Natural killer cell treated with Interleukin-12 subunit alpha and Interleukin-12 subunit beta and Interleukin-15 and Interleukin-18, amount 100 ng/mL, for 72 hours (primary cell): ENCODE data around the gene ARFGAP3. TPM values are rescaled to one million over a fixed set of nuclear protein-coding genes. Genes with fewer than 3 reads are reported as not detected.
A peak's percentile ranks its signal among the peaks of the same experiment; 100 is the strongest.

ENCODE experiments used
- ATAC-seq, 2 donors: fragments of 150-1000 bp; cut with Tn5 transposase in 1 of 2; sonication (Bioruptor Pico), chemical (Tn5 transposase) in 1 of 2; 2 replicates each; pipeline ENCODE4 v1.10.0; 2021
- DNase-seq: peaks from one replicate; pipeline ENCODE4 v3.0.0; 2022; ENCODE audit warnings: low spot score
- H3K27ac Mint-ChIP-seq, 2 donors: 1 replicate in 1 of 2; 2 replicates in 1 of 2; pipeline ENCODE4 v1.8.0; 2022; ENCODE audit warnings: mixed read lengths in 2 of 2, mild to moderate bottlenecking in 1 of 2, moderate library complexity in 1 of 2
- H3K27me3 Mint-ChIP-seq, 2 donors: 1 replicate in 1 of 2; 2 replicates in 1 of 2; pipeline ENCODE4 v1.8.0; 2022; ENCODE audit warnings: mixed read lengths in 2 of 2
- H3K36me3 Mint-ChIP-seq: one replicate; pipeline ENCODE4 v1.8.0; 2022; ENCODE audit warnings: mixed read lengths
- H3K4me1 Mint-ChIP-seq, 2 donors: 1 replicate in 1 of 2; 2 replicates in 1 of 2; pipeline ENCODE4 v1.8.0; 2022; ENCODE audit warnings: low read depth in 2 of 2, mixed read lengths in 2 of 2, mild to moderate bottlenecking in 1 of 2
- H3K4me3 Mint-ChIP-seq: one replicate; pipeline ENCODE4 v1.8.0; 2022; ENCODE audit warnings: mixed read lengths
- H3K9me3 Mint-ChIP-seq: 2 replicates; pipeline ENCODE4 v1.8.0; 2022; ENCODE audit warnings: mixed read lengths
- total RNA-seq, 2 donors: library from RNA; stranded (reverse); gene quantifications; one replicate each; pipeline ENCODE4 v1.2.3, GENCODE V29; 2022

The ARFGAP3 gene
- total RNA-seq, 2 donors from 2014 or later = 28.3 to 50.4 TPM

GRCh38 chr22:42780070-42780540, 77.0 kb downstream of the ARFGAP3 start:
- H3K4me3 Mint-ChIP-seq = no peak overlapping the region
- no peaks in the 10 kb centered on the region for H3K9me3 Mint-ChIP-seq
- H3K27ac Mint-ChIP-seq = no peak overlapping the region
- peak in 1 of 2 donors; percentile 33 for ATAC-seq
- no peaks in the 10 kb centered on the region for H3K36me3 Mint-ChIP-seq
- no peak for DNase-seq
- H3K27me3 Mint-ChIP-seq = no peaks in the 10 kb centered on the region
- peaks cover 0 to 2% of the 10 kb centered on the region in 2 donors for H3K4me1 Mint-ChIP-seq

DNA sequence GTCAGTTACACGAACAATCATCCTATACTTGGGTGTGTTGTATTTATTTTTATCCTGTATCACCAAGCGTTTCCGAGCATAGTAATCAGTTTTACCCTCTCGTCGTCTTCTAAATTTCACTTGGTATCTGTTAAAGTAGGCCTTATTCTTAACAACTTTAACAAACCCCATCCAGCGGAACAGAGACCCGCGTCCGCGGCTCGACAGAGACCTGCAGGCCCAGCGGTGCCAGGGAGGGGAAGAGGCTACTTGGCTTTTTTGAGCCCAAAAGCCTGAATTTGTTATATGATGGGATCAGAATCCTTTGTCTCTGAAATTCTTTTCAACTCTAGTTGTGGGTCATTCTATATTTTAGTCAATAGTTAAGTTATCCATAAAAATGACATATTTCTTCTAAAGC, 79.9 kb downstream of the ARFGAP3 start:
- Mint-ChIP-seq H3K36me3 (no peaks in the 10 kb centered on the region), H3K27ac (no peak overlapping the region), H3K9me3 (no peaks in the 10 kb centered on the region), H3K4me3 (no peak overlapping the region), H3K4me1 (peaks cover 0 to 2% of the 10 kb centered on the region in 2 donors), H3K27me3 (no peaks in the 10 kb centered on the region)
- no peak for DNase-seq
- no peak for ATAC-seq

DNA sequence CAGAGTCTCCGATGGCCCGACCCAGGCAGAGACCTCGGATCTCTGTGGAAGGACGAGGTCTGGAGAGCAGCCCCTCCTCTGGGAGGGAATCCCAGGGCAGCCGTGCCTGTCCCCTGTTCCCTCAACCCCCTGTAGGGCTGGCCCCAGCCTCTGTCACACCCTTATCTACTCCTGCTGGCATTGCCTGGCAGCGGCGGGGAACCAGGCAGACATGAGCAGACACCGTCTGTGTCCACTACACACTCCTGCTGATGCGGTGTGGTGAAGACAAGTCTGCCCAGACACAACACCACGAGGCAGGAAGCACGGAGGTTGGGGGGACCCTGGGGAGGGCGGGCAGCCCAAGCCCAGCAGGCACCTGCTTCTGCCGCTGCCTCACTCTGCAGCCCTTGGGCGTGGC, 83.9 kb downstream of the ARFGAP3 start:
- Mint-ChIP-seq H3K27ac (no peak overlapping the region), H3K4me3 (no peak overlapping the region), H3K27me3 (no peaks in the 10 kb centered on the region), H3K9me3 (no peaks in the 10 kb centered on the region), H3K36me3 (no peaks in the 10 kb centered on the region), H3K4me1 (no peaks in the 10 kb centered on the region)
- DNase-seq (no peak), ATAC-seq (no peak)

DNA sequence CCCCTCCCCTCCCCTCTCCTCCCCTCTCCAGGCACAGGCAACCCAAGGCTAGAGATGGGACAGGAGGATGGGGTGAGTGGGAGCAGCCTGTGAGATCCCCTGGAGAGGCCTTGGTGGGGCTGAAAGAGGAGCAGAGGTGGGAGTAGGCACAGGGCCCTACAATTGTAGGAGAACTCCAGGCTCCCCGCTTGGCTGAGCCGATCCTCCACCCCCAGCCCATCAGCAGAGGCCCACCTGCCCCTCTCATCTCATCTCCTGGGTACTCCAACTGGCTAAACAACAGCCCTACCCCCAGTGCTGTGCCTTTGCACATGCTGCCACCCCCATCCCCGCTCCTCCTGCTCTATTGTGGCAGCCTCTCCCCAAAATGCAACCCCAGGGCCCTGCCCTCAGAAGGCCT, 84.4 kb downstream of the ARFGAP3 start:
- Mint-ChIP-seq H3K36me3 (no peaks in the 10 kb centered on the region), H3K9me3 (no peaks in the 10 kb centered on the region), H3K4me3 (no peak overlapping the region), H3K27ac (no peak overlapping the region), H3K27me3 (peaks cover 0 to 2% of the 10 kb centered on the region in 2 donors), H3K4me1 (no peaks in the 10 kb centered on the region)
- DNase-seq = no peak
- no peak for ATAC-seq

- Mint-ChIP-seq H3K27ac (no peak overlapping the region), H3K27me3 (peaks cover 0 to 2% of the 10 kb centered on the region in 2 donors), H3K36me3 (no peaks in the 10 kb centered on the region)
Measured at GRCh38 chr22:42770941-42771647, 86.0 kb downstream of the ARFGAP3 start.

GRCh38 chr22:42770448-42770726, 86.7 kb downstream of the ARFGAP3 start:
- no peaks in the 10 kb centered on the region for H3K36me3 Mint-ChIP-seq
- no peak overlapping the region for H3K27ac Mint-ChIP-seq
- DNase-seq (no peak), ATAC-seq (no peak)
- no peaks in the 10 kb centered on the region for H3K4me1 Mint-ChIP-seq
- no peak overlapping the region for H3K4me3 Mint-ChIP-seq
- H3K9me3 Mint-ChIP-seq = no peaks in the 10 kb centered on the region
- peaks cover 0 to 2% of the 10 kb centered on the region in 2 donors for H3K27me3 Mint-ChIP-seq

More at GRCh38 chr22:42770941-42771647, 86.0 kb downstream of the ARFGAP3 start:
- ATAC-seq = no peak
- H3K4me1 Mint-ChIP-seq = no peaks in the 10 kb centered on the region
- no peak overlapping the region for H3K4me3 Mint-ChIP-seq
- DNase-seq = no peak
- H3K9me3 Mint-ChIP-seq = no peaks in the 10 kb centered on the region

DNA sequence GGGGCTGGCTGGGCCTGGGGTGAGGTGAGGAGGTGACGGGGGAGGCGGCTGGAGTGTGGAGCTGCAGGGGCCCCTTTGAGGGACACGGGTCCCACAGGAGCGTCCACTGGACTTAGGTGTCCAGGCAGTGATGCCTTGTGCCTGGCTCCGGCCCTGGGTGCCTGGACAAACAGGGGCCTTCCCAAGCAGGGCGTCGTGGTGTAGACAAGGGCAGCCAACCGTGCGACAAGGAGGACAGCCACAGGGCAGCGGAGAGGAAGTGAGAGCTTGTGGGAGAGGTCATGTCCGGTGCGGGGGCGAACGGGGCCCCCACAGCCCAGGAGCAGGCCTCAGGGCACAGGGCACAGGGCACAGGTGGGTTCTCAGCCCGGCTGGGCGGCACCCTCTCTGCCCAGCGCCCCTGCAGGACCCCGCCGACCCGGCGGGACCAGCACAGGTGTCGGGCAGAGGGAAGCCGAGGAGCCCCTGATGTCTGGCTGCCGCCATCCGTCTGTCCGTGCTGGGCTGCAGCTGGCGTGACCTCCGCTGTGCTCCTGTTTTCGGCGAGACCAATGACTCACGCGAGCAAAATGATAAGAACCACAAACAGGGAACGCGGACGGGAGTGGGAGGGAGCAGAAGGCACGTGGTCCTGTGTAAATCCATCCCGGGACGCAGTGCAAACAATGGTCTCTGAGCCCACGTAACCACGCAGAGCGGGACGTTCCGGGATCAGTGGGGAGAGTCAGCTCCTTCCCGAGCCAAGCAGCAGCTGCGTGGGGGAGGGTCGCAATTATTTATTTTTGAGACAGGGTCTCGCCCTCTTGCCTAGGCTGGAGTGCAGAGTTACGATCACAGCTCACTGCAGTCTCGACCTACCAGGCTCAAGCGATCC, 87.3 kb downstream of the ARFGAP3 start:
- Mint-ChIP-seq H3K27ac (no peak overlapping the region), H3K4me1 (no peaks in the 10 kb centered on the region), H3K36me3 (no peaks in the 10 kb centered on the region), H3K4me3 (no peak overlapping the region), H3K9me3 (no peaks in the 10 kb centered on the region), H3K27me3 (peaks cover 0 to 2% of the 10 kb centered on the region in 2 donors)
- no peak for ATAC-seq
- DNase-seq = no peak

DNA sequence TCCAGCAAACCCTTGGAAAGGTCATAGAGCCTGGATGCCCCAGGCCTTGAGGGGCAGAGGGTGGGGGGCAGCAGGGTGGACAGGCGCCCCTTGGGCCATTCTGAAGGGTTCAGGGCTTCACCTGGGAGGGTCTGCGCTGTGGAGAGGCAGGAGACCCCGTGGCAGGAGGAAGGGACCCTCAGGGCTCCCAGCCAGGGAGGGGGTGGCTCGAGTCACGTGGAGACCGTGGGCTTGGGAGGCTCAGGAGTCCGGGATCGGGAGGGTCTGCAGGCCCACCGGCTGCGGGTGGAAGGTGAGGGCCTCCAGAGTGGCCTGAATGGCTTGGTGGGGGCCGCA, 87.9 kb downstream of the ARFGAP3 start:
- H3K4me3 Mint-ChIP-seq = no peak overlapping the region

DNA sequence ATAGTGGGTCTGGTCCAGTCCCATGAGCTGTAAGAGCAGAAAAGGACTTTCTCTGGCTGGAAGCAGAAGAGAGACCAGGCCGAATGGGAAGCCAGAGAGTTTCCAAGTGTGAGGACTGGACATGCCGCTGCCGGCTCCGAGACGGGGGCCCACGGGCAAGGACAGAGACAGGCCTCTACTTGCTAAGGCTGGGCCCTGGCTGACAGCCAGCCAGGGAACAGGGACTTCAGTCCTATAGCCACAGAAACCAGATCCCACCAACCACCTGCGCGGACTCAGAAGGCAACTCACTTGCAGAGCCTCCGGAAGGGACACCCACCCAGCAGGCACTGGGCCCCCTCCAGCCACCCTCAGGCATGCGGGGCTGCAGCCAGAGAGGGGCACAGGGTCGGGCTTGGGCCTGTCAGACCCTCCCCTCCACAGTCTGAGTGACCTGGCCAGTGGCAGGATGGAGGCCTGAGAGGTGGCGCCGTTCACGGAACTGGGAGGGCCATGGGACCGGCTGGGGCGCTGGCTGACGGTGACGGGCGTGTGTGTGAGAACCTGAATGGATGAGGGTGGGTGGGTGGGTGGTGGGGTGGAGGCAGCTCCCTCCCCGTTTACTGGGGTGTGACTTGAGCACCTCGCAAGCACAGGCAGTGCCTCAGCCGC, 88.6 kb downstream of the ARFGAP3 start:
- H3K4me1 Mint-ChIP-seq = no peaks in the 10 kb centered on the region
- peaks cover 0 to 2% of the 10 kb centered on the region in 2 donors for H3K27me3 Mint-ChIP-seq
- no peak overlapping the region for H3K27ac Mint-ChIP-seq
- H3K9me3 Mint-ChIP-seq = no peaks in the 10 kb centered on the region
- no peak overlapping the region for H3K4me3 Mint-ChIP-seq
- H3K36me3 Mint-ChIP-seq = no peaks in the 10 kb centered on the region
- no peak for DNase-seq
- no peak for ATAC-seq

More for the DNA sequence above, 87.9 kb downstream of the ARFGAP3 start:
- Mint-ChIP-seq H3K9me3 (no peaks in the 10 kb centered on the region), H3K27ac (no peak overlapping the region), H3K36me3 (no peaks in the 10 kb centered on the region), H3K4me1 (no peaks in the 10 kb centered on the region), H3K27me3 (peaks cover 0 to 2% of the 10 kb centered on the region in 2 donors)
- no peak for DNase-seq
- ATAC-seq = no peak

GRCh38 chr22:42766860-42767259, 90.2 kb downstream of the ARFGAP3 start:
- H3K4me3 Mint-ChIP-seq = no peak overlapping the region
- no peaks in the 10 kb centered on the region for H3K4me1 Mint-ChIP-seq
- no peaks in the 10 kb centered on the region for H3K9me3 Mint-ChIP-seq
- peaks cover 0 to 2% of the 10 kb centered on the region in 2 donors for H3K27me3 Mint-ChIP-seq
- ATAC-seq (no peak), DNase-seq (no peak)
- no peaks in the 10 kb centered on the region for H3K36me3 Mint-ChIP-seq
- no peak overlapping the region for H3K27ac Mint-ChIP-seq

DNA sequence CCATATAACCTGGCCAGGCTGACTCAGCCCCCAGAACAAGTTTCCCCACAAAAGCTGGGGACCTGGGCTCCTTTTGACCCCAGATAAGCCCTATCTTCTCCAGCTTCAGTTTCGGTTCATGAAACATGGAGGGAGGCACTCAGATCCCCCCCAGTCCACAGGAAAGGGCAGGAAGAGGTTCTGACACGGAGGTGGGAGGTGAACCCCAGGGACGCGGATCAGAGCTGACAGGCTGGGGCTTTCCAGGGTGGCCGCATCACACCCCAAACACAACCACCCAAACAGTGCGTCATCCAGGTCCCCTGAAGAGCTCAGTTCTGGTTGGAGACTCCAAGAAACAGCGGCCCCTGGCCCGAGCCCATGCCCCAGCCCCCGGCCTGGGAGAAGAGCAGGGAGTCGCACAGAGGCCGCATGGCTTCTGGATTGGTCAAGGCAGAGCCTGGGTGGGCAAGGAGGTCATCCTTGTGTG, 92.1 kb downstream of the ARFGAP3 start:
- Mint-ChIP-seq H3K27me3 (peaks cover 0 to 2% of the 10 kb centered on the region in 2 donors), H3K4me3 (no peak overlapping the region), H3K9me3 (no peaks in the 10 kb centered on the region), H3K4me1 (no peaks in the 10 kb centered on the region), H3K36me3 (no peaks in the 10 kb centered on the region), H3K27ac (no peak overlapping the region)
- ATAC-seq = no peak
- DNase-seq = no peak

DNA sequence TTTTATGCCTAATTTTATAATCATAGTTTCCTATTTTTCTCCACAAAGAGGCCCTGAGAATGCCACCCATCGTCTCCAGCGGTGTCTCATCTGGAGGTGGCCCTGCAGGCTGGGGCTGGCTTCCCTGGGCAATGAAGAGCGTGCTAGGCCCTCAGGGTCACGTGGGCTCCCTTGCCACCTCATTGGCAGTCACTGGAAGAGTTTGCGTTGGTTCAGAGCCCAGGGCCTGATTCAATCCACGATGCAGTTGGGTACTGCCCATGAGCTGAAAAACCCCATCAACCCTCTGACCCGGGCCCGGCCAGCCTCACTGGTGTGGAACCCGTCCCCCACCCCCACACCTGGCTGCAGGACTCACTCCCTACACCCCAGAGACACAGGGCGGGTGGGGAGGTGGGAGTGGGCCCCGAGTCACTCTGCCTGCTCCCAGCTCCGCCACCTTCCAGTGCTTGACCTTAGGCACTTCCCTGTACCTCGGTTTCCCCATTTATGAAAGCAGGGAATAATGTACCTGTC, 93.0 kb downstream of the ARFGAP3 start:
- H3K36me3 Mint-ChIP-seq = no peaks in the 10 kb centered on the region
- ATAC-seq = no peak
- no peaks in the 10 kb centered on the region for H3K4me1 Mint-ChIP-seq
- H3K27ac Mint-ChIP-seq = no peak overlapping the region
- no peak for DNase-seq
- no peak overlapping the region for H3K4me3 Mint-ChIP-seq
- H3K27me3 Mint-ChIP-seq = peaks cover 0 to 2% of the 10 kb centered on the region in 2 donors
- H3K9me3 Mint-ChIP-seq = no peaks in the 10 kb centered on the region

GRCh38 chr22:42760806-42761565, 96.1 kb downstream of the ARFGAP3 start:
- Mint-ChIP-seq H3K4me1 (no peaks in the 10 kb centered on the region), H3K36me3 (no peaks in the 10 kb centered on the region), H3K4me3 (no peak overlapping the region), H3K27me3 (no peaks in the 10 kb centered on the region), H3K9me3 (no peaks in the 10 kb centered on the region), H3K27ac (no peak overlapping the region)
- no peak for ATAC-seq
- DNase-seq = no peak
